Right lobe of liver (tissue), 6 donors: ENCODE results near the gene CLTB. TPM values are rescaled to one million over a fixed set of nuclear protein-coding genes. Genes with fewer than 3 reads are reported as not detected.

Source experiments
- ATAC-seq, 4 donors: fragments of 200-7000 bp; cut with Tn5 transposase; one replicate each; pipeline ENCODE4 v1.9.1; 2020; ENCODE audit warnings: mild to moderate bottlenecking in 4 of 4, moderate library complexity in 4 of 4
- DNase-seq, 3 donors: peaks; one replicate each; pipeline ENCODE4 v3.0.0-alpha.2; 2020
- H3K27ac ChIP-seq, 3 donors: fragments of 200-600 bp; one replicate each; pipeline ENCODE4 v1.8.0; 2022
- H3K27me3 ChIP-seq, 2 donors: fragments of 200-600 bp; one replicate each; pipeline ENCODE4 v1.8.0; 2022
- H3K36me3 ChIP-seq, 4 donors: fragments of 200-600 bp; sonication (generic) in 1 of 4; one replicate each; pipeline versions ENCODE4 v1.5.1 to v1.8.0; 2017 to 2022; ENCODE audit warnings: control low read depth in 1 of 4
- H3K4me1 ChIP-seq, 4 donors: fragments of 200-600 bp; sonication (generic) in 1 of 4; one replicate each; pipeline versions ENCODE4 v1.5.1 to v1.8.0; 2017 to 2022; ENCODE audit warnings: control low read depth in 1 of 4
- H3K4me3 ChIP-seq, 3 donors: fragments of 200-600 bp; one replicate each; pipeline ENCODE4 v1.8.0; 2022
- H3K9me3 ChIP-seq, 4 donors: fragments of 200-600 bp; sonication (generic) in 1 of 4; one replicate each; pipeline versions ENCODE4 v1.5.1 to v1.8.0; 2017 to 2022; ENCODE audit warnings: control low read depth in 1 of 4
- POLR2A ChIP-seq: fragments of 450-650 bp; IDR thresholded peaks from one replicate; pipeline ENCODE4 v1.6.1; 2017; ENCODE audit warnings: antibody characterized with exemption, mild to moderate bottlenecking
- WGBS: methylation state at CpG from one replicate; pipeline ENCODE4 v1.1.6; 2018; ENCODE audit warnings: low coverage, low lambda C conversion rate; ENCODE audit not compliant: insufficient coverage; ENCODE audit errors: missing lambda C conversion rate; 5-methylcytosine and 5-hydroxymethylcytosine counted together
- intact Hi-C, 2 donors: fragments of 100-400 bp; cut with DNase I; formaldehyde crosslinking; loops; one replicate each; pipeline versions ENCODE4 v1.11.2 to v1.14.1; 2022
- total RNA-seq, 6 experiments: library from RNA; depleted of rRNA in 2 of 6; stranded (reverse); fragments of >200 nt in 2 of 6; fragmentation: NEBNext Ultra II Directional in 3 of 6; extraction: Animal tissue kit (Norgen Biotek cat#: 25700) in 3 of 6; gene quantifications; one replicate each; pipeline versions ENCODE4 v1.1.0 to v1.2.4, GENCODE V29; 2016 to 2023
- TF ChIP-seq, protein P1 (sequence below), 4 donors: fragments of 200-600 bp in 3 of 4; fragments of 450-650 bp in 1 of 4; IDR thresholded peaks; one replicate each; pipeline versions ENCODE4 v1.5.1 to v1.8.0; 2016 to 2022; ENCODE audit warnings: antibody characterized with exemption in 4 of 4, mild to moderate bottlenecking in 2 of 4
- donor health status: DM: no; HTN: yes; CAD: no.
- donor health status: DM: no; HTN: no; CAD: no.
- donor health status: DM: no; HTN: no; CAD: no.
- donor health status: DM: no; HTN: yes; CAD: no.
- donor health status: DM: no; HTN: yes; CAD: no.

The CLTB gene
- total RNA-seq, 6 experiments from 2014 or later, result 28.6 to 73.0 (median 31.3) TPM

DNA sequence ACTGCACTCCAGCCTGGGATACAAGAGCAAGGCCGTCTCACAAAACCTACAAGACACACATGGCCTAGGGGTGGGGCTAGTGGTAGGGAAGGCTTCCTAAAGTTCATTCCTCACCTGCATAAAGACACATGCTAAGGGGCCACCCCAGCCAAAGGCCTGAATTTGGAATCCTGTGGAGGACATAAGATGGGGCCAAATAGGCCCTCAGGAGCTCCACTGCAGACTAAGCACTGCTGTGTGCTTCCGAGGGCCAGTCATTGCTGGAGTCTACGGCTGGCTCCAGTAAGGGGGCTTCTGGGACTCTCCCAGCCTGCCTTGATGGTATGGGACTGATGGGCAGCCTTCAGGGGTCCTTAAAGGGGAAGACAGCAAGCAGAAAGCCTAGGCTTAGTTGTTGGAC is 33.6 kb downstream of the CLTB start:
- no CpG with 5 or more reads among the region's 3 CpGs for WGBS
- no peaks in the 10 kb centered on the region for H3K9me3 ChIP-seq
- no peak overlapping the region for H3K27ac ChIP-seq
- intact Hi-C loops, result no loop called here
- peaks cover 0 to 30% (median 14%) of the 10 kb centered on the region in 4 donors for H3K36me3 ChIP-seq
- H3K4me1 ChIP-seq, result peaks cover 0 to 20% (median 6%) of the 10 kb centered on the region in 4 donors
- ATAC-seq (no peak), DNase-seq (no peak)
- H3K4me3 ChIP-seq, result no peak overlapping the region
- TF ChIP-seq, protein P1, sequence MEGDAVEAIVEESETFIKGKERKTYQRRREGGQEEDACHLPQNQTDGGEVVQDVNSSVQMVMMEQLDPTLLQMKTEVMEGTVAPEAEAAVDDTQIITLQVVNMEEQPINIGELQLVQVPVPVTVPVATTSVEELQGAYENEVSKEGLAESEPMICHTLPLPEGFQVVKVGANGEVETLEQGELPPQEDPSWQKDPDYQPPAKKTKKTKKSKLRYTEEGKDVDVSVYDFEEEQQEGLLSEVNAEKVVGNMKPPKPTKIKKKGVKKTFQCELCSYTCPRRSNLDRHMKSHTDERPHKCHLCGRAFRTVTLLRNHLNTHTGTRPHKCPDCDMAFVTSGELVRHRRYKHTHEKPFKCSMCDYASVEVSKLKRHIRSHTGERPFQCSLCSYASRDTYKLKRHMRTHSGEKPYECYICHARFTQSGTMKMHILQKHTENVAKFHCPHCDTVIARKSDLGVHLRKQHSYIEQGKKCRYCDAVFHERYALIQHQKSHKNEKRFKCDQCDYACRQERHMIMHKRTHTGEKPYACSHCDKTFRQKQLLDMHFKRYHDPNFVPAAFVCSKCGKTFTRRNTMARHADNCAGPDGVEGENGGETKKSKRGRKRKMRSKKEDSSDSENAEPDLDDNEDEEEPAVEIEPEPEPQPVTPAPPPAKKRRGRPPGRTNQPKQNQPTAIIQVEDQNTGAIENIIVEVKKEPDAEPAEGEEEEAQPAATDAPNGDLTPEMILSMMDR (IDR thresholded peaks at IDR 0.05), result no peak
- no peak for TF ChIP-seq POLR2A
- no peaks in the 10 kb centered on the region for H3K27me3 ChIP-seq

DNA sequence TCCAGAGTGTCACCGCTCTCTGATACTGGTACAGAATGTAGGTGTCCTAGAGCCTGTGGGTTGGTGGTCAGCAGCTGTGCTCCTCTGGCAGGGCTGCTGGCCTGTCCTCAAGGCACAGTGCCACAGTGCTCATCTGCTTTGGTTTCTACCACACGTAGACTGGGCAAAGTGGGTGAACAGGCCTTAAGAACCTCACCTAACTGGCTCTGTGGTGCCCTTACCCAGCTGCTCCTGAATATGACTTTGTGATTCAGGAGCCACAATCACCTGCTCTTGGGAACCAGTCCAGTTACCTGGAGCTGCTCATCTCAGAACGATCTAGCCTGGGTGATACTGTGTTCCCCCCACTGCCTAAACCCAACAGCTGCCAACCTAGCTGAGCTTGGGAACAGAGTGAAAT is 34.4 kb downstream of the CLTB start:
- intact Hi-C loops, result no loop called here
- peaks cover 0 to 30% (median 14%) of the 10 kb centered on the region in 4 donors for H3K36me3 ChIP-seq
- ATAC-seq, result no peak
- peak overlapping the region in 1 of 3 donors; percentile 40 for H3K27ac ChIP-seq
- H3K4me1 ChIP-seq, result peaks cover 0 to 12% (median 2%) of the 10 kb centered on the region in 4 donors
- H3K27me3 ChIP-seq, result no peaks in the 10 kb centered on the region
- TF ChIP-seq, protein P1 (IDR thresholded peaks at IDR 0.05), result no peak
- no peak for TF ChIP-seq POLR2A
- no peaks in the 10 kb centered on the region for H3K9me3 ChIP-seq
- DNase-seq, result no peak
- no CpG with 5 or more reads among the region's 3 CpGs for WGBS
- no peak overlapping the region for H3K4me3 ChIP-seq

DNA sequence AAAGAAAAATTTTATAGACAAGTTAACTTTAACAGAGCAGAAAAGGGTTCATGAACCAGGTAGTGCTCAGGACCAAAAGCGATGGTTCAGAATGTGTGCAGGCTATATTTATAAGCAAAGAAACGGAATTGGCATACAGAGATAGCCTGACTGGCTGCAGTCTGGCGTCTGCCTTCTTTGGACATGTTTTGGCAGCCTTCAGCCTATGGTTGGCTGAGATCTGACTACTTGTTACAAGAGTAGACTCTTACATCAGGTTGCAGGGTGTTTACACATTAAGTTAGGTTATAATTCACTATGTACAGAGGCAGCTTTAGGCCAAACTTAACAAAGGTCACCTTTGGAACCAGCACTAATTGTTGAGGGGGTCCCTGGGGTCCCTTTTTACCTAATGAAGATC is 34.9 kb downstream of the CLTB start:
- ATAC-seq (peak in 1 of 4 donors; percentile 69), DNase-seq (no peak)
- WGBS, result 46% methylated on average over 2 of the region's 3 CpGs
- intact Hi-C loops, result no loop called here
- Histone ChIP-seq H3K9me3 (no peaks in the 10 kb centered on the region), H3K27ac (peak overlapping the region in 1 of 3 donors; percentile 40), H3K4me1 (peaks cover 0 to 7% (median 0%) of the 10 kb centered on the region in 4 donors), H3K27me3 (no peaks in the 10 kb centered on the region), H3K4me3 (no peak overlapping the region), H3K36me3 (peaks cover 0 to 30% (median 14%) of the 10 kb centered on the region in 4 donors)
- no peak for TF ChIP-seq POLR2A
- TF ChIP-seq, protein P1 (IDR thresholded peaks at IDR 0.05), result no peak

DNA sequence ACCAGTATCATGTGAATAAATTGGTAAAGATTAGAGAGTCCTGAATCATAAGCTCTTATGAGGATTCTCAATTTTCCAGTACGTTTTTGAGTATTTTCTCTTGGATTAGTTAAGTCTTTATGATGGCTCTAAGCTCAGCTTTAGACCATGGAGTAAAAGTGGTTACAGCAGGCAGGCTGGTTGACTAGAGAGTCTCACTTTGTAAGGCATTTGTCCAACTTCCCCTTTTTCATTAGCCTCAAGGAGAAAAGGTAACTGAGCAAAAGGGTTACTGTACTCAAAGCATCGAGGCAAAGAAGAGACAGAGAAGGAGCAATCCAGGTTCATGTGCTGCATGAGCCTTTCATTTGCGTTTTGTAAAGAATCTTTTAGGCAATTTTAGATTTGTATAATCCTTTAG is 36.5 kb downstream of the CLTB start:
- Histone ChIP-seq H3K9me3 (no peaks in the 10 kb centered on the region), H3K27me3 (no peaks in the 10 kb centered on the region), H3K36me3 (peaks cover 0 to 23% (median 10%) of the 10 kb centered on the region in 4 donors), H3K4me3 (no peak overlapping the region), H3K4me1 (no peaks in the 10 kb centered on the region), H3K27ac (no peak overlapping the region)
- TF ChIP-seq POLR2A, result no peak
- ATAC-seq, result no peak
- intact Hi-C loops, result no loop called here
- WGBS, result 66% methylated on average over 3 of the region's 3 CpGs
- no peak for DNase-seq

DNA sequence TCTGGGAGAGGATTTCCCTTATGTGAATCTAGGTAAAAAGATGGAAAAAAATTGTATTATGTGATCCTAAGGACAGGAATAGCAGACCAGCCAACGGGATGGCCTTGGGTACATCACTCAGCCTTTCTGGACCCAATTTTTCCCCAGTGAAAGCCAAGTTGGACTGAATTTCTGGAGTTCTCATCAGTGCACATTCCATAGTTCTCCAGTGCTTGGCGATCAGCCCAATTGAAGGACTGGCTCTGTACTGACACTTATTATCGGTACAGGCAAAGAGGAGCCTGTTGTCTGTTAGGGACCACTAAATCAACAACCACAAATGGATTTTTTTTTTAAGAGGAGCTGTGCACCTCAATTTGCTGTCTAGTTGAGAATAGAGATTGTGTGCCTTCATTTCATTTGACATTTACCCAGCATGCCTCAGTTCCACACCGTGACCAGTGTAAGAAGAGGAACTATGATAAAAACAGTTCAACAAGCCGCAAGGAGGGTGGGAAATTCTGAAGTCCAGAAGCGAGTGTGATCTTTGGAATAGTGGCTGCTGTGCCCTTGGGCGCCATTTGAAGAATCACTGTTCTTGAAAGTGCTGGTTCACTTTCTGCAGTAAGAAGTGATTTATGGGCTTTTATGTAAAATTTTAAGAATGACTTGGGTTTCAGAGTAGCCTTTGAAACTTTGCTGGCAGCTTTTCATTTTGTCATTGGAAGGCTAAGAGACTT is 43.1 kb downstream of the CLTB start:
- TF ChIP-seq POLR2A, result no peak
- TF ChIP-seq, protein P1 (IDR thresholded peaks at IDR 0.05), result no peak
- H3K4me1 ChIP-seq, result peaks cover 0 to 9% (median 0%) of the 10 kb centered on the region in 4 donors
- DNase-seq (no peak), ATAC-seq (no peak)
- intact Hi-C loops, result no loop called here
- no peaks in the 10 kb centered on the region for H3K9me3 ChIP-seq
- H3K27ac ChIP-seq, result no peak overlapping the region
- no peak overlapping the region for H3K4me3 ChIP-seq
- WGBS, result 66% methylated on average over 5 of the region's 7 CpGs
- no peaks in the 10 kb centered on the region for H3K27me3 ChIP-seq
- no peaks in the 10 kb centered on the region for H3K36me3 ChIP-seq
